GM19372 (cell line): ENCODE data around the gene ABLIM3.

Experiments
- ATAC-seq: cut with Tn5 transposase; IDR thresholded peaks from one replicate; pipeline ENCODE4 v1.9.1; 2021; ENCODE audit warnings: mild to moderate bottlenecking, low read depth, moderate library complexity; ENCODE audit not compliant: unreplicated experiment

The ABLIM3 gene

DNA sequence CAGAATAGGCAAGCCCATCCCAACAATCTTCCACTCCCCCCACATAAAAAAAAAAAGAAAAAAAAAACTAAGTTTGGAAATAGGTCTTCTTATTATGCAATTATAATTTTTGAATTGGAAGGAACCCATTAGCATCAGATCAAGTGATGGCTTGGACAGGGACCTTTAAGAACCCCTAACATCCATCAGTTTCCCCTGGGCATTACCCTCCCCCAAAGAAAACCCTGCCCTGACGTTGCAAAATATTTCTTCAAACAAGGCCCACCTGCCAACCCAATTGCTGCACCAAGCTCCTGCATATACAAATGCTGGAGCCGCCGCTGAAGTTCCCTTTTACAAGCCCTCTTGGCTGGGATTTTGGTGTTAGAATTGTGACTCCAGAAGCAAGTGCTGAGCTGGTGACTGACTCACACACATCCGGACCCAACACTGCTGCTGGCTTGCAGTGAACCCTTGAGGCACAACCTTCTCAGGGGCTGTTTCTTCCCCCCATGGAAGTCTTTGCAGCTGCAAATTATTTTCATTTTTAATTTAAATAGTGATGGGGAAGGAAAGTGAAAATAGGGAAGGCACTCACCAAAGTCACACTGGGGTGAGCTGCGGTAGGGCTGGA is 74.3 kb downstream of the ABLIM3 start:
- ATAC-seq = no peak

DNA sequence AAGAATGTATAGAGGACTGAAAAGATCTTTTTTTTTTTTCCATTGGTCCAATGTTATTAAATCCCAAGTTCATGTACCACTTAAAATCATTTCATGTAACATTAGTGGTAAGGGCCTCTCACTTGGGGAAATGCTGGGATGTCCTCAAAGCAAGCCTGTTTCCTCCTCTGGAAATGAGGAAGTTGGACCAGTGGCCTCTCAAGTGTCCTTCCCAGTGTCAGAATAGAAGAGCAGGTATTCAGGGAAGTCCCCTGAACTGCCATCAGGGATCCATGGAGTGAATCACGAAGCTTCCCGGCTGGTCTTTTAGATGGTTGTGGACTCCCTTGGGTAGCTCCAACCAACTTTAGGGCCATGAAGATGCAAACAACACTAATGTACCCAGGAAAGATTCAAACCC is 75.2 kb downstream of the ABLIM3 start:
- no peak for ATAC-seq

DNA sequence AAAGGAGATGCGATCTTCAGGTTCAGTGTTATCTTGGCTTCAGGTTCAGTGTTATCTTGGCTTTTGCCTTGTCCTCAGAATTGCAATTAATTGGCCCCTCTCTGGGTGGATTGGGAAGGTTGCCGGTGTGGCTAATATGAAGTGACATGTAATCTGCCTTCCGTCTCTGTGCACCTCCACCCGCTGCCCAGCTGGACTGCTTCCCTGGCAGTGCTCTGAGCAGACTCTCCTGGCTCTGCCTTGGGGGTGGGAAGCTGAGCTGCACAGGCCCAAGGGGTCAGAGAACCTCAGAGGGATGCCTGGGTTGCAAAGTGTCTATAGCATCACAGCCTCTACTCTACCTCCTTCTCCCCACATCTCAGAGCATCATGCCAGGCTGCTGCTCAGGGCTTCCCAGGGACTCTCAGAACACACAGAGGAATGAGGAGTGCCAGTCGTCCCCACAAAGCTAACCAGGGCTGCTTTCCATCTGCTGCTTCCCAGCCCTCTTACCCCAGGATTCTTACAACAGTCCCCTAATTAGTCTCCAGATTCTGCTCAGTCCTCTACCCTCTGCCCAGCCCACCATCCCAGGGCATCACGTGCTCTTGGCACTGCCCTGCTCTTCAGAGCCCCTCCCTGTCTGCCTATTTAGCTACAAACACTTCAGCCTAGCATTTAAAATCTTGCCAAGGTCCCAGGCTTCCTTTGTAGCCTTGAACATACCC is 76.0 kb downstream of the ABLIM3 start:
- ATAC-seq = no peak

DNA sequence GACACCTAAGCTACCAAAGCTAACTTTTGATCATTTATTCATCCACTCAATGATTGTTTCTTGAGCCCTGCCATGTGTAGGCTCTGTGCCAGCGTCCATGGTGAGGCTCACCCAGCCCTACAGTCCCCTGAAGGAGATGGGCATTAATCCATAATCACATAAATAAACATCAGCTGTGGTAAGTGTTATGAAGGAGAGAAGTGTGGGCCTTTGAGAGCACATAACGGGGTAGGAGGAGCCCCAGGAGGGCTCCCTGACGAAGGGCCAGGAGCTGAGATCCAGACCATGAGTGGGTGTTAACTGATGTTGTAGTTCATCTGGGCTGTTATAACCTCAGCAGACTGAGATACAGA is 76.5 kb downstream of the ABLIM3 start:
- no peak for ATAC-seq

DNA sequence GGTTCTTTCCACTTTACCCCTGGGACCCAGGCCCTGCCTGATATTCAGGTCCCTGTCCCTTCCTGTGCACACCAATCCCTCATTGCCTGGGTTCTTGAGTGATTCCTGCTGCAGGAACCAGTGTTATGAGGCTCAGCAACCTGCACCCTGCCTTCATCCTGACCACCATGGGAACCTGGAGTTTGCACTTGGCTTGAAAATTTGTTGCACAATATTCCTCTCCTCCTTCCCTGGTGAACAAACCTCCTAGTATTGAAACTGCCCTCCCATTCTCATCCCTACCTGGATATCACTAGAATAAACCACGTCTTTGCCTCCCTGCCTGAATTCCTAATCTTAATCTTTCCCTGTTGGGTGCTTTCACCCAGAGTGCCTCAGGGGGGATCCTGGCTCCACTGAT is 78.3 kb downstream of the ABLIM3 start:
- ATAC-seq = no peak

- ATAC-seq = no peak
These were observed 79.5 kb downstream of the ABLIM3 start for GRCh38 chr5:149220750-149221149.

DNA sequence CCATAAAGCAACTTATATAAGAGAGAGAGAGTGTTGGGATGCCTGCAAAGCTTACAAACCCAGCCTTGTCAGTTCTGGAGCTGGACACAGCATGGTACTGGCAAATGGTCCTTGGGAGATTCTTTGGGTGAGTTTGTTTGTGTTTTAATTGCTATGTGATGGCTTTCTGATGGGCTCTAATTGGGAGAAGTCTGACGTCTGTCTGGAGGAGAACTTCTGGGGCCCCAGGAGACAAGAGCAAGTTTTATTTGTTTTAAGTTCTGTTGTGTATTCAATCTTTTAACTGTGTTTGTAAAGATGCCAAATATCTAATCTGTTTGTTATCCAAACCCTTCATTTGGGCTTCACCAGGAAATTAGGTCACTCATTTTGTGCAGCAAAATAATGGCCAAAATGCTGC is 80.0 kb downstream of the ABLIM3 start:
- no peak for ATAC-seq

DNA sequence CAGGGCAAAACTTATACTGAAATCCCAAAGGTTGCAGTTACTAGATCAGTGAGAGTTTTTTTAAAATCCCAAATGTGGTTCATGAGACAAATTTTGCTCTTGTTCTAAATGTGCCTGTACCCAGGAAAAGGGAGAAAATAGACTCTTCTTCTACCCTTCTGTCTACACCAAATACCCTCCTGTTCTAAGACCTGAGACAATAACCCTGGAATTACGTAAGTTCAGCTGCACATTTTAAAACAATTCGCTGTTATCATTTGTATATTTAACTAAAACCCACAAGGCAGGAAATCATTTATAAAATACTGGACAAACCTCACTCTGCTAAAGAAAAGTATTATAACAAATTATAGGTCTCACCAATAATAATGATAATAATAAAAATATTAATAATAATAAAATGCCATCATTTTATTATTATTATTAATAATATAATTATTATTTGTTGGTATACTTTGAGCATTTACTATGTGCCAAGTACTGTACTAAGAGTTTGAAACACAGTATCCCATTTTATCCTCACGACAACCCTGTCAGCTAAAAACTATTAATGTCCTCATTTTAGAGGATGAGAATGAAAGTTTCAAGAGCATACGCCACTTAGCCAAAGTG is 80.5 kb downstream of the ABLIM3 start:
- no peak for ATAC-seq

DNA sequence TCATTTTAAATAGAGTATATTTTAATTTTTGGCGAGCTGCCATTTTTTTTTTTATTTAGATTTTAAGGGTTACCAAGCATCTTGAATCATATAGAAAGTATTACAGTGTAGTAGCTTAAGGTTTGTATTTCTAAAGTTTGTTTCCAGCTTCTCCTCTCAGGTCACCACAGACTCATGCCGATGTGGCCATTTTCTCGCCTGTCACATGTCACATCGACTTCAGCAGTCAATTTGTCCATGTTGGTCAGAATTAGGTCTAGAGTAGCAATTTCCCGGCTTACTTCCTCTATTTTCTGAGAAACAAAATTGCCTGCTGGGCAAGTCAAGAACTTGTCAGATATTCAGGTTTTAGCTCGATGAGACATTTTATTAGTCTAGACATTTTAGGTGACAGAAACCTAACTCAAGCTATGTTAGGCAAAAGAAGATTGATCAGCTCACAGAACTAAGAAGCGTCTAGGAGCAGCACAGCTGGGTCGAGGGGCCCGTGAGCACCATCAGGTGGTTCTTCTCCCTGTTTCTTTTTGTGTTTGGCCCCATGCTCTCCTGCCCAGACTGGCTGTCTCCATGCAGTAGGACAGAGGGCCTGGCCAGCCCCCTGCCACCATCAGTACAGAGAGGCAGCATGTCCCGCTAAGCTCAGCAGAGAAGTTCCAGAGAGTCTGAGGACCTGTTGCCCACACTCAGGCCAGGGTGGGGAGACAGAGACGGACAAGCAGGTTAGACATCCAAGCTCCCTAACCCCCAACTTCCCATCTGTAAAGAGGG is 82.0 kb downstream of the ABLIM3 start:
- no peak for ATAC-seq

DNA sequence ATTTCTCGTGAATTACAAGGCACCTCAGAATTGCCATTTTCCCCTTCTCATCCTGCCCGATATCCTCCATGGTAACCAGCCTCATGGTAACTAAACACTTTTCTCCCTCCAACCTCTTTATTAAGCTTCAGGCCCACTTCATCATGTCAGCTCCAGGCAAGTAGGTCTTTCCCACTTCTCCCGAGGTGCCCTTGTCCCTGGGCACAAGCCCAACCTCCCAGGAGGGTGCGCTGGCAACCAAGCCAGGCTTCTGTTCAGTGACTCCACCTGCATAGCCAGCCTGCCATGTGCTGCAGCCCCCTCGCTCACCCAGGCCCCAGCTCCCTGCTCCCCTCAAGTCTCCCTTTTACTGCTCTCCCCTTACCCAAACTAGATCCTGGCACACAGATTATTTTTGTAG is 83.0 kb downstream of the ABLIM3 start:
- no peak for ATAC-seq

- ATAC-seq = no peak
These were observed 86.0 kb downstream of the ABLIM3 start for GRCh38 chr5:149227168-149227826.

GRCh38 chr5:149228618-149229297 is 87.5 kb downstream of the ABLIM3 start:
- ATAC-seq = no peak

- ATAC-seq = no peak
These were observed 88.1 kb downstream of the ABLIM3 start for GRCh38 chr5:149229298-149229937.

GRCh38 chr5:149235841-149236240 is 94.5 kb downstream of the ABLIM3 start:
- no peak for ATAC-seq

DNA sequence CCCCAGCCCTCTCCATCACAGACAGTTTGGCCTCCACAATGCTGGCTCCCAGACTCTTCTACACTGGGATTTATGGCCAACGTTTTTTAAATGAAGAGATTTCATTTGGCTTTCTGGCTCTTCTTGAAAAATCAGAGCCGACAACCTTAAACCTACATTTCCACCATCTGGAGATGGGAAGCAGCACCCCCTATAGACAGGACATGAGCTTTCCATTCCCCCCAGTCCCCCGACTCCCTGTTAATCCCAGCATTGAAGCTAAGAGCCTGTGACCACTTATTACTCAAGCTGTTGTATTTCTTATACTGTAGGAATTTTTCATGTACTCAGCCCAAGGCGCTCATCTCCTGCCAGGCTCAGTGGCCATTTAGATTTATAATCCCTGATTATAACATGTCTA is 96.4 kb downstream of the ABLIM3 start:
- no peak for ATAC-seq

DNA sequence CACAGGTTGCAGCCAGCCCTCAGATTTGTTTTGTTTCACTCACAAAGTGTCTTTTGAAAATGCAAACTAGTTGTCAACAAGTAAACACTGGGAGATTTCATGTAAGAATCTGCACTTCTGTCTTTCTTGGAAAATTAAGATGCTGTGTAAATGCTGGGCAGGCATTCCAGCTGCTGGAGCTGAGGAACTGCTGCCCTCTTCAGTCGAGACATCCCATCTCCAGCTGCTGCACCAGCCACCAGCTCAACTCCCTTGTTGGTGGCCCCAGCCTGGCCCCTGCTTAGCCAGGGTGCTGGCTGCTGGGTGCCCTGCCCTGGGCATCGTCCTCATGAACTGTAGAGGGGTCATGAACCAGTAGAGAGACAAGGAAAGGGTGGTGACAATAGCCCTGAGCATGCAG is 97.2 kb downstream of the ABLIM3 start:
- no peak for ATAC-seq

DNA sequence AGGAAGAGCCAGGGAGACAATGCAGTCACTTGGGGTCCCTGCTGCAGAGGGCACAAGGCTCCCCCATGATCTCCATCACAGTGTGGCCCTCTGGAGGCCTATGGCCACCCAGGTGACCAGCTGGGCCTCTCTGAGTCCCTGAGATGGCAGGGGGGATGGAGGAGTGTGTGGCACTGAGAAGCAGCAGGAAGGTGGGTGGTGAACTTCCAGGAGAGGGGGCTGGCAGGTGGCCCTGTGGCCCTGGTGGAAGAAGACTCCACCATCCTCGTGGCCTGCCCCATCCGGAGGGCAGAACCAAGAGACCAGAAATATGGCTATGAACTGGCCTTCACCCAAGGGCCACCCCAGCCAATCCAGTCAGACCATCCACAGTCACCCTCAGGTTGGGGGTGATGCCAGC is 98.6 kb downstream of the ABLIM3 start:
- ATAC-seq = no peak

DNA sequence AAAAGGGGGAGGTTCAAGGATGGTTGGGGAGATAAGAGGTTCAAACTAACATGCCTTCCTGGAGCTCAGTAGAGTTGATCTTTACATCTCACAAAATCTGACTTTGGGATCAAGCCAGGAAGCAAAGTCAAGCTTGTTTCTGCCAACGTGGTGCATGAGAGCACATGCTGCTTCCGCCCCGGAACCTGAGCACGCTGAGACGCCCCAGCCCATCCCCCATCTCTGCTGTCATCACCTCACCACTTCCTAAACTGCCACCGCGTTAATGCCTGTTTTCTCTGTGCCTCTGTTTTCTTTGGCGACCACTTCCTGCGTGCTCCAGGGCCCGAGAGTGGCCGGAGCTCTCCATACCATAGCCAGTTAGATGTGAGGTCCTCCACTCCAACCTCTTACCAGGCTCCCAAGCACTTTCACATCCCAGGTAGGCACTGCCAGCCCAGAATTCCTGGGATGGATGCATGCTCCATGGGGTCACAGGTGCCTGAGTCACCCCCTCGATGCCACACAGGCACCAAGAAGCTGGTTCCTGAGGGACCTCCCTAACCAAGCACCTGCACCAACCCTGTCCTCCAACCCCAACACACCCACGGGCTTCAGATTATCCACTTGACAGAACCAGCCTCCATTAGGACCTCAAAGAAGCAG is 99.2 kb downstream of the ABLIM3 start:
- ATAC-seq = no peak

DNA sequence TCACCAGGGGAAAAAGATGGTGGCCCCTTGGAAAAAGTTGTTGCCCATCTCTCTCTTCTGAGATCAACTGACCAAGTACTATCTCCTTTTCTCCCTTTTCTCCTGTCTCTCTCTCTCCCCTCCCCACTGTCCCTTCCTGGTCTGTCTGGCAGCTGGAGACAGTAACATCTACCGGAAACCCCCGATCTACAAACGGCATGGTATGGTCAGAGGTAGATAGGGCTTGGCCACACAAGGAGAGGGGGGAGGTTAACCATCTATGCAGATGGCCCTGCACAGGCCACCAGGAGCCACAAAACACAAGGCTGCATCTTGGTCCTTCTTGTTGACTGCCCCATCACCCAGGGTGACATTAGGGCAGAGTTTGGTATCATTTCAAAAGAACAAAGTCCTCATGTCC is 101.0 kb downstream of the ABLIM3 start:
- no peak for ATAC-seq
